SK-N-MC (cell line): ENCODE data around the gene EPHA4.

Experiments
- EZH2 ChIP-seq: fragments of 200-600 bp; sonication (generic); IDR thresholded peaks from one replicate; pipeline ENCODE4 v1.6.1; 2017; ENCODE audit warnings: antibody characterized with exemption
- POLR2AphosphoS5 ChIP-seq: IDR thresholded peaks from 2 replicates; pipeline ENCODE4 v1.6.1; 2012; ENCODE audit warnings: mild to moderate bottlenecking, low read depth, low read length, borderline replicate concordance

- TF ChIP-seq EZH2: no peak
- TF ChIP-seq POLR2AphosphoS5: no peak
These were observed 77.5 kb downstream of the EPHA4 start for GRCh38 chr2:221494556-221494955.
